LNCaP clone FGC (cell line): Measurements from ENCODE around the gene AAR2.

Experiments
- DNase-seq: peaks from one replicate; pipeline ENCODE4 v3.0.0-alpha.2; 2011; ENCODE audit warnings: low read depth
- H3K4me3 ChIP-seq: 2 replicates; pipeline ENCODE4 v1.5.1; 2011; ENCODE audit warnings: mild to moderate bottlenecking, low read depth, low read length, control low read depth
- CTCF ChIP-seq: IDR thresholded peaks from 2 replicates; pipeline ENCODE4 v1.5.1; 2012; ENCODE audit warnings: mild to moderate bottlenecking; ENCODE audit not compliant: control insufficient read depth, insufficient read depth; ENCODE audit errors: extremely low read depth

Gene AAR2

GRCh38 chr20:36254076-36254475 is 17.8 kb downstream of the AAR2 start:
- no peak for DNase-seq
- no peak for TF ChIP-seq CTCF
- H3K4me3 ChIP-seq = no peak overlapping the region

- DNase-seq = no peak
- H3K4me3 ChIP-seq = no peak overlapping the region
- TF ChIP-seq CTCF = no peak
Measured at GRCh38 chr20:36255445-36255844, 19.2 kb downstream of the AAR2 start.

- no peak for DNase-seq
- H3K4me3 ChIP-seq = no peak overlapping the region
- TF ChIP-seq CTCF = no peak
Measured at GRCh38 chr20:36259177-36260061, 23.1 kb downstream of the AAR2 start.

- DNase-seq = no peak
Measured at GRCh38 chr20:36260316-36260715, 24.0 kb downstream of the AAR2 start.

GRCh38 chr20:36261389-36262105 is 25.3 kb downstream of the AAR2 start:
- no peak overlapping the region for H3K4me3 ChIP-seq
- TF ChIP-seq CTCF = no peak
- no peak for DNase-seq

More at GRCh38 chr20:36260316-36260715, 24.0 kb downstream of the AAR2 start:
- TF ChIP-seq CTCF = no peak
- no peak overlapping the region for H3K4me3 ChIP-seq

GRCh38 chr20:36262440-36262839 is 26.2 kb downstream of the AAR2 start:
- TF ChIP-seq CTCF = no peak
- H3K4me3 ChIP-seq = no peak overlapping the region

More at GRCh38 chr20:36262440-36262839, 26.2 kb downstream of the AAR2 start:
- no peak for DNase-seq
